ENCODE measurements around the gene FGGY. TPM values are rescaled to one million over a fixed set of nuclear protein-coding genes. Genes with fewer than 3 reads are reported as not detected.
A peak's percentile ranks its signal among the peaks of the same experiment; 100 is the strongest.
"Not testable (repeated sequence)": the region's sequence is repeated elsewhere in the genome, so short reads cannot be mapped to it uniquely, and the experiment has no call there.

FGGY gene
- total RNA-seq, 1 donor from 2014 or later = 27.8 TPM

GRCh38 chr1:59442492-59442891, 145.6 kb downstream of the FGGY start:
- DNase-seq (ENCODE audit: low read depth) = no peak

GRCh38 chr1:59443310-59443709, 146.4 kb downstream of the FGGY start:
- DNase-seq (ENCODE audit: low read depth) = no peak

- no peak for DNase-seq (ENCODE audit: low read depth)
Measured at GRCh38 chr1:59444520-59444919, 147.6 kb downstream of the FGGY start.

GRCh38 chr1:59445040-59445439, 148.1 kb downstream of the FGGY start:
- DNase-seq (ENCODE audit: low read depth) = peak; percentile 55

- DNase-seq (ENCODE audit: low read depth) = peak; percentile 53
Measured at GRCh38 chr1:59446257-59446901, 149.5 kb downstream of the FGGY start.

- no peak for DNase-seq (ENCODE audit: low read depth)
Measured at GRCh38 chr1:59452026-59452425, 155.1 kb downstream of the FGGY start.

GRCh38 chr1:59452559-59452958, 155.7 kb downstream of the FGGY start:
- DNase-seq (ENCODE audit: low read depth) = no peak

- DNase-seq (ENCODE audit: low read depth) = no peak
Measured at GRCh38 chr1:59453297-59453968, 156.5 kb downstream of the FGGY start.

GRCh38 chr1:59455206-59455605, 158.3 kb downstream of the FGGY start:
- peak; percentile 87 for DNase-seq (ENCODE audit: low read depth)

GRCh38 chr1:59457786-59458185, 160.9 kb downstream of the FGGY start:
- DNase-seq (ENCODE audit: low read depth) = no peak

GRCh38 chr1:59458884-59459283, 162.0 kb downstream of the FGGY start:
- no peak for DNase-seq (ENCODE audit: low read depth)

- not testable (repeated sequence) for DNase-seq (ENCODE audit: low read depth)
Measured at GRCh38 chr1:59462942-59463341, 166.0 kb downstream of the FGGY start.

GRCh38 chr1:59465478-59465877, 168.6 kb downstream of the FGGY start:
- DNase-seq (ENCODE audit: low read depth) = not testable (repeated sequence)

GRCh38 chr1:59468828-59469428, 172.0 kb downstream of the FGGY start:
- no peak for DNase-seq (ENCODE audit: low read depth)

- not testable (repeated sequence) for DNase-seq (ENCODE audit: low read depth)
Measured at GRCh38 chr1:59471991-59472570, 175.2 kb downstream of the FGGY start.

GRCh38 chr1:59473831-59474230, 176.9 kb downstream of the FGGY start:
- no peak for DNase-seq (ENCODE audit: low read depth)

GRCh38 chr1:59474496-59474895, 177.6 kb downstream of the FGGY start:
- peak; percentile 16 for DNase-seq (ENCODE audit: low read depth)

GRCh38 chr1:59475737-59476136, 178.8 kb downstream of the FGGY start:
- peak; percentile 13 for DNase-seq (ENCODE audit: low read depth)

- DNase-seq (ENCODE audit: low read depth) = peak; percentile 56
Measured at GRCh38 chr1:59477286-59477685, 180.4 kb downstream of the FGGY start.

GRCh38 chr1:59477867-59478266, 181.0 kb downstream of the FGGY start:
- DNase-seq (ENCODE audit: low read depth) = no peak

GRCh38 chr1:59478822-59479221, 181.9 kb downstream of the FGGY start:
- DNase-seq (ENCODE audit: low read depth) = no peak

- DNase-seq (ENCODE audit: low read depth) = no peak
Measured at GRCh38 chr1:59480188-59480888, 183.4 kb downstream of the FGGY start.
